Tibial nerve (tissue), 4 donors: ENCODE measurements around the gene FHAD1.

Experiments used
- EP300 ChIP-seq, 2 donors: sonication (generic); formaldehyde crosslinking; IDR thresholded peaks; one replicate each; pipeline ENCODE4 v1.6.1; 2017; ENCODE audit warnings: antibody characterized with exemption in 2 of 2, mild to moderate bottlenecking in 1 of 2
- POLR2A ChIP-seq, 2 donors: fragments of 450-650 bp; IDR thresholded peaks; one replicate each; pipeline ENCODE4 v1.6.1; 2017; ENCODE audit warnings: antibody characterized with exemption in 2 of 2, mild to moderate bottlenecking in 2 of 2, moderate library complexity in 2 of 2
- TF ChIP-seq, protein P1 (sequence below), 5 experiments: fragments of 200-600 bp in 3 of 5; fragments of 450-650 bp in 2 of 5; sonication (generic) in 3 of 5; IDR thresholded peaks; one replicate each; pipeline ENCODE4 v1.5.1; 2016 to 2019; ENCODE audit warnings: antibody characterized with exemption in 5 of 5, mild to moderate bottlenecking in 3 of 5, moderate library complexity in 2 of 5

DNA sequence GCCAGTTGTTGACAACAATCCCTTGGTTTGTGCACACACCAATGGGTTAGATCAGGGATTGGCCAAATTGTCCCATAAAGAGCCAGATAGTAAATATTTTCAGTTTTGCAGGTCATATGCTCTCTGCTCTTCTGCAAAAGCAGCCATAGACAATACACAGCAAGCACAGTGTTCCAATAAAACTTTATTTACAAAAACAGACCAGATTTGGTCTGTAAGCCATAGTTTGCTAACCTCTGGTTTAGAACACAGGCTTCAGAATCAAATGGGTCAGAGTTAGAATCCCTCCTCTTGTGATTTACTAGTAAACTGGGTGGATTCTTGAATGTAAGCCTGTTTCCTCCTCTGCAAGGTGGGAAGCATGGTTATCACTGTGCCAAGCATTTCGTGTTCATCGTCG lies 97.4 kb downstream of the FHAD1 start:
- TF ChIP-seq, protein P1, sequence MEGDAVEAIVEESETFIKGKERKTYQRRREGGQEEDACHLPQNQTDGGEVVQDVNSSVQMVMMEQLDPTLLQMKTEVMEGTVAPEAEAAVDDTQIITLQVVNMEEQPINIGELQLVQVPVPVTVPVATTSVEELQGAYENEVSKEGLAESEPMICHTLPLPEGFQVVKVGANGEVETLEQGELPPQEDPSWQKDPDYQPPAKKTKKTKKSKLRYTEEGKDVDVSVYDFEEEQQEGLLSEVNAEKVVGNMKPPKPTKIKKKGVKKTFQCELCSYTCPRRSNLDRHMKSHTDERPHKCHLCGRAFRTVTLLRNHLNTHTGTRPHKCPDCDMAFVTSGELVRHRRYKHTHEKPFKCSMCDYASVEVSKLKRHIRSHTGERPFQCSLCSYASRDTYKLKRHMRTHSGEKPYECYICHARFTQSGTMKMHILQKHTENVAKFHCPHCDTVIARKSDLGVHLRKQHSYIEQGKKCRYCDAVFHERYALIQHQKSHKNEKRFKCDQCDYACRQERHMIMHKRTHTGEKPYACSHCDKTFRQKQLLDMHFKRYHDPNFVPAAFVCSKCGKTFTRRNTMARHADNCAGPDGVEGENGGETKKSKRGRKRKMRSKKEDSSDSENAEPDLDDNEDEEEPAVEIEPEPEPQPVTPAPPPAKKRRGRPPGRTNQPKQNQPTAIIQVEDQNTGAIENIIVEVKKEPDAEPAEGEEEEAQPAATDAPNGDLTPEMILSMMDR (IDR thresholded peaks at IDR 0.05), result no peak
- TF ChIP-seq EP300 (IDR thresholded peaks at IDR 0.05), result no peak
- no peak for TF ChIP-seq POLR2A (IDR thresholded peaks at IDR 0.05)
